HG03060 (cell line): ENCODE measurements around the gene CYP46A1.
"Not testable (repeated sequence)": the region's sequence is repeated elsewhere in the genome, so short reads cannot be mapped to it uniquely, and the experiment has no call there.

Experiments
- ATAC-seq: cut with Tn5 transposase; IDR thresholded peaks from one replicate; pipeline ENCODE4 v1.9.1; 2021; ENCODE audit warnings: low read depth, moderate number of reproducible peaks; ENCODE audit not compliant: unreplicated experiment

CYP46A1 gene

DNA sequence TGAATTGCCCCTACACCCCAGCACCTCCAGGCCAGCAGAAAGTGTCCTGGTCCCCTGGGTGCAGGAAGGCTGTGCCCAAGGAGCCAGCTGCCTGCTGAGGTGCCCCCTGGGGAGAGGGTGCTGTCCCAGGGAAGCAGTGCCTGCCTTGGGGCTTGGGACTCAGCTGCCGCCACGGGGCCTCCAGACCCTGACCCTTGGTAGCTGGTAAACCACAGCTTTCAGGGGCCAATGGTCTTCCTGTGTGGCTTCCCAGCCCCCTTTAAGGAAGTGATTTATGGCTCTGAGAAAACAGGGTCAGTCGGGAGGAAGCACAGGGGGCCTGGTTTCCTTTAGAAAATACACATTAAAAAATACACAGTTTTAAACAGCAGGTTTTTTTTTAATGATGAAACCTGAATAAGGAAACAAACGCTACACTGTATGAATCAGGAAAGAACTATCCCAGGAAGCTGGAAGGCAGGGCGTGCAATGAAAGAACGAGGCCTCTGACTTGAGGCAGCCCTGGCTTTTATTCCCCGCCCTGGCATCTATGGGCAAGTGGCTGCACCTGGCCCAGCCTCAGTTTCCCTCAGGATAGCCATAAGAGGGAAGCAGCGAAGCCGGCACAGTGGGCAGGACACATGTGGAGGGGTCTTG, 68.5 kb downstream of the CYP46A1 start:
- no peak for ATAC-seq

DNA sequence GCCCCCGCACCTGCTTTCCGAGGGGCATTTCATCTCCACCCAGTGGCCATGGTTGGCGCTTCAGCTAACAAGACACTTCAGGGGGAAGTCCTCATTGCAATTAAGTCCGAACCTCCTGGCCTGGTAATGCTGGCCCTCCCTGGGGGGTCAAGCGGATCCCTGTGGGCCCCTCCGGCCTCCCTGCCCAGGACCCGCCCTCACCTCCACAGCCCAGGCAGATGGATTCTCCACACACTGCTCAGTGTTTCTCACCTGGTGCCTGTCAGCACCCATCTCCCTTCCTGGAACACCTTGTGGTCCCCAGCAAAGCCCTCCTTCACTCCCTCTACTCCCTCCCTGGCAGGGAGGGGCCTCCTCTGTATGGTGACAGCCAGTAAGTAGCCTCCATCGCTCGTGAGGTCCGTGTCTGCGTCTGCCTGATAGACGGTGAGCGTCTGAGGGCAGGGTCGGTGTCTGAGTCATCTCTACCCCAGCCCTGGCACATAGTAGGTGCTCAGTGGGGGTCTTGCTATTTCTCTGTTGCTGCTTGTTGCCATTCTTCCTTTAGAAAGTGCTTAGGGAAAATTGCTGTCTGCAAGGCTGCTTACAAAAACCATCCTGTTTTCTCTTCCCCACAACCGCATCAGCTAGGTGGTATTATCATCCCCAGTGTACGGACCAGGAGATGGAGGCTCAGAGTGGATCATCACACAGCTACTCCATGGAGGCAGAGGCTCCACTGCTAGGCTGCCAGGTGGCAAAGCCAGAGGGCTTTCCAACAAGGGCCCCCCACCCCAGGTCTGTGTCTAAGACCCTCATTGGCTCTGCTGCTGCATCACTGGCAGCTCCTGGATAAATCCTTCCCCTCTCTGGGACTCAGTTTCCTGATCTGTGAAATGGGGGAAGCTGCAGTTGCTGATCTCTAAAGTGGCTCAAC, 69.4 kb downstream of the CYP46A1 start:
- ATAC-seq = no peak

DNA sequence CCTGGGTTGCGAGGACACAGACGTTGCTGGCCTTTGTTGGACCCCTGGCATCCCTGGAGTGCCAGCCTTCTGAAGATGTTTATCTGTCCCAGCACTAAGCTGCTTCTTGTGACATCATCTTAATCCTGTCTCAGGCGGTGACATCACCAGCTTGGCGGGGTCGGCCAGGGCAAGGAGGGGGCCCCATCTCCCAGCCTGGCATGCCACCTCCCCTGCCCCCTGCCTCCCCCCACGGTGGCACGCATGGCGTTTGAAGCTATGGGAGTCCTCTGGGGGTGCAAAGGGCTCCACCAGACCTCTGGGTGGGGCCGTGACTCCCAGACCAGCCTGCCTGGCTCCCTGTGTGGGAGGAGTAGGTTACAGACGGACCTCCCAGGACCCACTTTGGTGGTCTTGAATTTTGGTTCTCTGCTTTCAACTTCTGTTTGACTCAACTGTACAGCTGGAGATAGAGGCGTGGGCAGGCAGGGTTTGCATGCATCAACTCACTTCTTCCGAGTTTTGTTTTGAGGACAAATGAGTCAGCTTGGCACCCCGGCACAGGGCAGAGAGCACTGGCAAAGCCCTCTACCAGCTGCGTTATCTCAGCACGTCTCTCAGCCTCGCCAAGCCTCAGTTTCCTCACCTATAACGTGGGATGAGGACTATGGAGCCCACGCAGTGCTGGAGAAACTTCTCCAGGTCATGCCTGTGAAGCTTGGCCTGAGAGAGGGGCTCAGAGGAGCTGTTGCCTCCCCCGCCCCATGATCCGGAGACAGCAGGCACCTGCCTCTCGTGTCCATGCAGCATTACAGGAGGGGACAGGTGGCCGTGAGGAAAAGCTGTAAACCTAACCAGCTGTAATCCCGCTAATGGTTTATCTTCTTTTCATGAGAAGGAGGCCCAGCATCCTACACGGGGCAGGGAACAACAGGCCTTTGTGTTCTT, 70.3 kb downstream of the CYP46A1 start:
- ATAC-seq = no peak

DNA sequence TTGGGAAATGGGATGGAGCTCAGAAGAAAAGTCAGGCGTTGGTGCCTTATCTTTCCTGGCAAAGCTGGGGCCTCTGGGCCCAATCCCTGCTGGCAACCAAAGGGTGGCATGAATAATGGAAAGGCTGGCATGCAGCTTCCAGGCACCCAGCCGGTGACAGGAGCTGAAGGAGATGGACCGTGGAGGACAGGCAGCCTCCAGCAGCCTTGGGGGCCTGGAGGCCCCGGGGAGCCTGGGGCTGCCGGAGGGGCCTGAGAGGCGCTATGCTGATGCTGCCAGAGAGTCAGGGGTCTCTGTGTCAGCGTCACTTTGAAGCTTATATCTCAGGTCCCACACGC, 70.9 kb downstream of the CYP46A1 start:
- ATAC-seq = no peak

DNA sequence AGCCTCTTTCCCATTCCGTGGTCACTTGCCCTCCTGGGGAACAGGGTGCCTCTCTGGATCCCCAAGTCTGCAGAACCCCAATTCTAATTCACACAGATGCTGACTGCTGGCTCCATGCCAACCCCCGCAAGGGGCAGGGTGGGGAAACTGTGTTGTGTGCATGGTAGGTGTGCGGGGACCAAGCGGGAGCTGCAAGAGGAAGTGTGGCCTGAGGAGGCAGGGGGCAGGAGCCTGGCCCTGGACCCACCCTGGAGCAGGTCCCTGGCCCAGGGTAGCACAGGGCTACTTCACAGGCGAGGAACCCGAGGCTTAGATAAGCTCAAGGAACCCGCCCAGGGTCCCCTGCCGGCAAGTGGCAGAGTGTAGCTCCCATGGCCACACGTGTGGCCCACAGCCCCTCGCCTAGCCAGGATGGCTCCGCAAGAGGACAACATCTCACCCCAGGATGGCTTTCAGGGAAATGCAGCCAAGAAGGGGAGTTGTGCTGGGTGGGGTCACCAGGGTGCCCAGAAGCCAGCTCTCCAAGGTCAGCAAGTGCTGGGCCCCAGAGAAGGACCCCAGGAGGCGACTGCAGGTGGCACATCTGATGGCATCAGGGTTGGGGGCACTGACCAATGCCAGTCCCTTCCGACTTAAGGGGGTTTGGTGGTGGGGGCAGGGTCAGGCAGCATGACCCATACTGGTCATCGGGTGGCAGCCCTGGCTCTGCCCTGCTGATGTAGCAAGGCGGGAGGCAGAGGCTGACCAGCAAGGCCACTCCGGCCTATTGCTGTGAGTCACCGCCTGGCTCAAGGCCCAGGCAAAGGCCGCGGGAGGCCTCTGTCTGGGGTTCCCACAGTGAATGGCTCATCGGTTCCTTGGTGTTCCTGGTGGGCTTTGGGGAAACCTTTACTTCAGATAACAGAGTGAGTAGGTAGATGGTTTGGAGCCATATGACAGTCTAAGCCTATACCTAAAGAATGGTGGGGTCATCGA, 71.8 kb downstream of the CYP46A1 start:
- no peak for ATAC-seq

DNA sequence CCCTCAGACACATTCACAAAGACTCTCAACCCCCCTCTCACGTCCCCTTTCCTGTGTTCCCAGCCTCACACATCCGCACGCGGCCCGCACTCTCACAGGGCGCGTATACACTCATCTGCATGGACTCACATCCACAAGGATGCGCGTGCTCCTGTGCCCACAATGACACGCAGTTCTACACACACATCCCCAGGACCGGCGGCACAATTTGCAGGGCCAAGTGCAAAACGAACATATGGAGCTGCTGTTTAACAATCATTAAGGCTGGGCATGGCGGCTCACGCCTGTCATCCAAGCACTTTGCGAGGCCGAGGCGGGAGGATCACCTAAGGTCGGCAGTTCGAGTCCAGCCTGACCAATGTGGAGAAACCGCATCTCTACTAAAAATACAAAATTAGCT, 72.7 kb downstream of the CYP46A1 start:
- ATAC-seq = no peak

DNA sequence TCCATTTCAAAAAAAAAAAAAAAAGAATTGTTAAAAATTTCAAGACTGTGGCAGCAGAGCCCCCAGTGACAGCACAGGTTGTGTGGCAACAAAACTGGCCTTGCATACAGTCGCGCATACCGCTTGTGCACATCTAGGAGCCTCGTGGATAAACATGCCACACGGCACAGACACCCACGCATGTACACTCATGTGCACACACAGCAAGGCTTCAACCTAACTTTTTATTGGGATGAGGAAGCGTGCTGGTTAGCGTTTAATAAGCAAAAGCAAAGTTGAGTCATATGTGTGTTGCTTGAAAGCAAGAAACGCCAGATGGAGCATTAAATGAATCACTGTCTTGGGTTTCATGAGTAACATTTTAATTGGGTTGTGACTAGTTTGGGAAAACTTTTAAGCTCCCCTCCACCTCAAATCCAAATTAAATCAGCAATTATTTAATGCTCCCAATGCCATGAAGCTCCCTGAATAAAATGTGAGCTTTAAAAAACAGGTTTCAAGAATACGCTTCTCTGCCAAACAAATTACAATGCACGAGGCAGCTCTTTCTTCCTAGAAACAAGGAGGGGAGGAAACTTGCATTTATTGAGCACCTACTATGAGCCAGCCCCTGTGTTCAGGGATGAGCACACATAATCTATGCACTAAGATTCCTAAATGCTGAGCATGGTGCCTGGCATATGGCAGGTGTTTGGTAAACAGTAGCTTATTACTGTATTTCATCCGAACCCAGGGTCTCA, 73.4 kb downstream of the CYP46A1 start:
- ATAC-seq = no peak

DNA sequence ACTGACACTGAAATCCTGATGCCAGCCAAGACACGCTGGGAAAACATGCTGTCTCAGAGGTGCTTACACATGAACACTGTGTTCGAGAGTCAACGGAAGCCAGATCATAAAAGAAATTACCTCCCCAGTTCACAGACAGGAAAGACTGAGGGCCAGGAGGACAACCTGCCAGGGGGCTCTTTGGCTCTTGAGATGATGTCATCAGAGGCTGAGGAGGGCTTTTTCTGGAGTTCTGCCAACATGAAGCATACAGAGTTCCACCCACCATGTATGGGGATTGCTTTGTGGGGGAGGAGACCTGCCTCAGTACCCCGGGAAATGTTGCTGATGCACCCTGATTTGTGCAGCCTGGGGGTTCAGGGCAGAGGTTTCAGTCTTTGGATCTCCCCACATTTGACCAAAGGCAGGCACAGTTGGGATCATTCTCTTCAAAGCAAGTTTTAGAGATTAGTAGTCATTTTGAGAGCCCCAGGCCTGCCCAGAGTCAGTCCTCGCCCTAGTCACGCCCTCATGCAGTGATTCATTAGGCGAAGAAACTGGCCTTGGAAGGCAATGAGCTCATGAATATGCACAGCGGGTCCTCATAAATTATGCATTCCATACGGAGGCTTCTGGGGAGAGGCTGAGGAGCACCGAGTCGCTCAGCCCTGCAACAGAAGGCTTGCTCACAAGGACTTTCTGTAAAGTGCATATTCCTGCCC, 74.2 kb downstream of the CYP46A1 start:
- ATAC-seq = no peak

DNA sequence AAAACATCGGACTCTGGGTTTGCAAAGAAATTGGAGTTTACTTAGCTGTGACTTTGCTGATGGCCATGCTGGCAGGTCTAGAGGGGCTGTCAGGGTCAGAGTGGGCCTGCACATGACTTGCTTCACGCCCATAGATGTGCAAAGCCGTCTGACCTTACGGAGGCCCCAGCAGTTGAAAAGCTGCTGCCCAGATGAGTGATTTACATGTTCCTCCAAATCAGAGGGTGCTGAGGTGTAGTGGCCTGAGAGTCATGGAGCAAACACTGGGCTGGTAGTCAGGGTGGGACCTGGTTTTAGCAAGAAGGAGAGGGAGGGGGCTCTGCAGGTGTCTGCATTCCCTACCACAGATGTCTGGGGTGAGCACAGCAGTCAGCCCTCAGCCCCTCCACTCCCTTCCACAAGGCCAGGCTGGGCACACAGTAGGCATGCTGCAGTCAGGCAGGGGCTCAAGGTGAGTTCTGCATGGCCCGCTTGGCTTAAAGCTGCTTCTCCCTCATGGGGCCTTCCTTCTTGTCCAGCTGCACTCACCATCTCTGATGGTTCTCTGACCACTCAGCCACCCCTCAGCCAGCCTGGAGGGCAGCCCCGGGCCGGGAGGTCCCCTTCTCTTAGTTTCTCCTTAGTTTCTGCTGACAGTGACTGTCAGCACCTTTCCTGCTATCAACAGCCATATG, 74.9 kb downstream of the CYP46A1 start:
- no peak for ATAC-seq

DNA sequence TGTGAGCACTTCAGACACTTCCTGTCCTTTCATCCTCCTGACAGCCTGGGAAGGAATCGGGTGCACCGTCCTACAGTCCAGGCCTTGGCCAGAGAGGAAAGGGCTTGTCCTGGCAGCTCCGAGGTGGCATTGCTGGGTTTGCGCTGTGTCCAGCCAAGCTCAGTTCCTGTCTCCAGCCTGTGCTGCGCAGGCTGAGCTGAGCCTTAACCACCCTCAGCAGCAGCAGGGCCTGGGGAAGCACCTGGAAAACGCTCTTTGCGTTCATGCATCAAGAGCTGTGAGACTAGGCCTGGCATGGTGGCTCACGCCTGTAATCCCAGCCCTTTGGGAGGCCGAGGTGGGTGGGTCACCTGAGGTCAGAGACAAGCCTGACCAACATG, 75.4 kb downstream of the CYP46A1 start:
- ATAC-seq = no peak

DNA sequence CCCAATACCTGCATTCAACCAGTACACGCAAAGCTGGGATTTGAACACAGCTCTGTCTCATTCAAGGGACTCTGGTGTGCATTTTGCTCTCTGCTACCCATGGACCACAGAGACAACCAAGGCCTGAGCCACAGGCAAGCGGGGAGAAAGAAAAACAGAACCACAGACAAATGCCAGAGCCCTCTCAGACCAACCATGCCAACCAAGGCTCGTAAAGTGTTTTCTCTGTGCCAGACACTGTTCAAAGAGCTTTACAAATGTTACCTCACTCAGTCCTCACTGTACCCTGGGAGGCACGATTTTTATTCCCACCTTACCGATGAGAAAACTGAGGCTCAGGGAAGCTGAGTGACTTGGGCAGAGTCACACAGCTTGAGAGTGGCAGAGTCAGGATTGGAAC, 76.7 kb downstream of the CYP46A1 start:
- ATAC-seq = no peak

DNA sequence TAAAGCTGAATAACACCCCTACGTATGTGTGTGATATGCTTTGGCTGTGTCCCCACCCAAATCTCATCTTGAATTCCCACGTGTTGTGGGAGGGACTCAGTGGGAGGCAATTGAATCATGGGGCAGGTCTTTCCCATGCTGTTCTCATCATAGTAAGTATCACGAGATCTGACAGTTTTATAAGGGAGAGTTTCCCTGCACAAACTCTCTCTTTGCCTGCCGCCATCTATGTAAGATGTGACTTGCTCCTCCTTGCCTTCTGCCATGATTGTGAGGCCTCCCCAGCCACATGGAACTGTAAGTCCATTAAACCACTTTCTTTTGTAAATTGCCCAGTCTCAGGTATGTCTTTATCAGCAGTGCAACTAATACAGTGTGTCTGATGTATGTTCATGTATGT, 78.8 kb downstream of the CYP46A1 start:
- ATAC-seq = not testable (repeated sequence)

DNA sequence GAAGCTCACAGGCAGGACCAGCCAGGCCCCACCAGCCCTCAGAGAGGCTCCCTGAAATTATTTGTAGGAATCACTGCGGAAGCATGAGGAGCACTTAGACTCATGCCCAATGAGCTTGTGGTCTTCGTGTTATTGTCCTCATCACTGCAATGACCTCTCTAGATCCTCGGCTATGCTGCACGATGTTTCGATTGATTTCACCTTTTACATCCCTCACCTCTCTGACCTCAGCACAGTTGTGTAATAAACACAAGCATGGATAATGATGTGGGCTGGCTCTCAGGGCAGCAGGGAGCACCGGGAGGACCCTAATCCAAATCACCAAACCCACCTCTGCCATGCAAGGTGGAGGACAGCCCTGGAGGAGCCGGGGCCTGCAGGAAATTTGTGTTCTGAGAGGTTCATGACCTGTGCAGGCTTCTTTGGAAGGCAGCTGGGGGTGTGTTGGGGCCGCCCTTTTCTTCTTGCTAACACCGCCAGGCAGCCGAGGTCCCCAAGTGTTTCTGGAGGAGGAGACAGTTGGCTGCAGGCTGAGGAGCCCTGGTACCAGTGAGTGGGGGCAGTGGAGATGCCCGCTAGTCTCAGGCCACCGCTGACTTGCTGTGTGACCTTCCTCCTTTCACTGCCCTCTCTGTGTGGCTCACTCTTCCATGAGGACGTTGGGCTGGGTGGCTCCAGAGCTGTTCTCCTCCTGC, 79.6 kb downstream of the CYP46A1 start:
- no peak for ATAC-seq

DNA sequence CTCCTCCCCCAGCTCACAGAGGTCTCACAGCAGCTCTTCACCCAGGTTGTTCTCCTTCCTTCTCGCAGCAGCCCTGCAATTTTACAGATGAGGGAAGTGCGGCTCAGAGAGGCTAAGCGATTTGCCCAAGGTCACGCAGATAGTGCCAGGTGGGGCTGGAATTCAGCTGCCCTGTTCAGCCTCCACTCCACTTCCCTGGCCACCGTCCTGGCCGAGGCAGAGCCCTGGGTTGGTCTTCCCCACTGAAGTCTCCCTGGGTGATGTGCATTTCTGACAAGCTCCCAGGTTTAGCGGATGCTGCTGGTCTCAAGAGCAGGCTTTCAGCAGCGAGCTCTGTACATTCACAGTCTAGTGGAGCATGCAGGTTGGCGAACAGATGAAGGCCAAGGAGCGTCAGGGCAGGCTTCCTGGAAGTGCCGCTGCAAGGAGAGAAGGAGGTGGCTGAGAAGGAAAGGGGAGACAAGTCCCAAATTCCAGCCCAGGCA, 80.2 kb downstream of the CYP46A1 start:
- no peak for ATAC-seq

DNA sequence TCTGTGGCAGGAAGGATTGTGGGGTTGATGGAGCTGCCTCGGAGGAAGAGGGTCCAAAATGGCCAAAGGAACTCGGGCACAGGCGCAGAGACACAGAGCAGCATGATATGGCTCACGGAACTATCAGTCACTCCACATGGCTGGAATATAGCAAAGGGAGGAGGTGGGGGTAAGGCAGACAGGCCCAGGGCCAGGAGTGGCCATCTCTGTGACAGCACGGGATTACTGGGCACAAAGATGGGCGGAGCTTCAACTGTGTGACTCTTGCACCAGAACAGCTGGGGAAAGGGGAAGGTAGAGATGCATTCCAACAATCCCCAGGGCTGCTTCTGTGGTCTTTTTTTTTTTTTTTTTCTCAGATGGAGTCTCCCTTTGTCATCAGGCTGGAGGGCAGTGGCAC, 84.3 kb downstream of the CYP46A1 start:
- ATAC-seq = no peak

DNA sequence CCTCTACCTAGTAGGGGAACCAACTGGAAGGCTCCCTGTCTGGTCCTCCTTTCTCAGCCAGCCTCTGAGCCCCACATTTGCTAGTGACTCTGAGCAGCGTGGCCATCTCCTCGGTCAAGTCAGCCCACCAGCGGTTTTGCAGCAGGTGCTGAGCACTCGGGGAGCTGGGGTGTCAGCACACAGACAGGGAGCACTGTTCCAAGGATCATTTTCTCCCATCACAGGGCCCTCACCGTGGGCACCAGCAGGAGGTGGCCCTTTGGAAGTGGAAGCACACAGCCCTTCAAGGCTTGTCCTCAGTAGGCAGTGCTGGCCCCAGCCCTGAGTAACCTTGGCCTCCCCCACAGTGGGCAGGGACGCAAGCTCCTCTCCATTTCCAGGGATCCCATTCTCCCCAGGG, 85.0 kb downstream of the CYP46A1 start:
- no peak for ATAC-seq

DNA sequence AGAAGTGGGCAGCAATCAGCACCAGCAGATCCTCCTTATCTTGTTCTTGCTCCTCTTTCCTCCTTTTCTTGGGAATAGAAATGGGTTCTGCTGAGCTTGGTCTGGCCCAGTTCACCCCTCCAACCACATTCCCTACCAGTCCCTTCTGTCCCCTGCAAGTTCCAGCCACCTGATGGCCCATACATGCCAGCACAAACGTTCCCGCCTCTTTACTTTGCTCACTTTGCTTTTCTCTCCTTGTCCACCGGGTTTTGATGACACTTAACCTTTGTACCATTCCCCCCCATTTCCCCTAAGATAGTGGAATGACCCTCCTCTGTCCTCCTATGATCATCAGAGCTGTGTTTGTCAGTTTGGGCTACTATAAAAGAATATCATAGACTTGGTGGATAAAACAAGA, 85.7 kb downstream of the CYP46A1 start:
- ATAC-seq = no peak
